HCT116 (cell line): ENCODE data around the gene TTLL6.

Source experiments
- CTCF ChIP-seq, 3 experiments: fragments of 200-600 bp in 1 of 3; sonication (generic) in 1 of 3; IDR thresholded peaks in 2 of 3; conservative IDR thresholded peaks in 1 of 3; 2 replicates each; pipeline ENCODE4 v1.5.1; 2012 to 2017; ENCODE audit warnings: low read depth in 2 of 3, low read length in 2 of 3, antibody characterized with exemption in 1 of 3, borderline replicate concordance in 1 of 3, control low read depth in 1 of 3, mild to moderate bottlenecking in 1 of 3, mixed read lengths in 1 of 3, mixed run types in 1 of 3, moderate library complexity in 1 of 3; ENCODE audit not compliant: insufficient read depth in 1 of 3
- POLR2AphosphoS5 ChIP-seq: IDR thresholded peaks from 2 replicates; pipeline ENCODE4 v1.6.1; 2011; ENCODE audit warnings: mild to moderate bottlenecking, low read depth, low read length, moderate library complexity
- RAD21 ChIP-seq: IDR thresholded peaks from 2 replicates; pipeline ENCODE4 v1.6.1; 2012; ENCODE audit warnings: low read depth, mild to moderate bottlenecking

DNA sequence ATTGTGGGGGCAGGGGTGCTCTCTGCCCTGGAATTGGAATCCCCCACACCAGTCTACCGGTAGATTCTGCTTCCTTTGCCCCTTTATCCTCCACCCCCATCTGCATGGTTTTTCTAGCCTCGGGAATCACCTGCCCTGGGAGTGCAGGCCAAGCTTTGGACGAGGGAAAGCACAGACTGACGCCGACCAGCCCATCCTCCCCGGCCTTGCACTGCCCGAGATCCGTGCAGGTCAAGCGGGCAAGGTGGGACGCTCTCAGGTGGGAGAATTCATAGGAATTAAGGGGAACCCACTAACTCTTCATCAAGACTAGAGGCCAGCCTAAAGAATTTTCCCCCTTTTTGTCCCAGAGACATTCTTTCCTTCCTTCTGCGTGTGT is 78.6 kb downstream of the TTLL6 start:
- TF ChIP-seq CTCF (IDR thresholded peaks at IDR 0.05 in 2 of 3, conservative IDR thresholded peaks at IDR 0.05 in 1 of 3; ENCODE audit: borderline replicate concordance in 1 of 3, insufficient read depth in 1 of 3, low read depth in 2 of 3, low read length in 2 of 3) (no peak), RAD21 (no peak), POLR2AphosphoS5 (no peak)
